Suppressor macrophage treated with lipopolysaccharide for 4 hours (primary cell): ENCODE measurements around the gene C17orf75.

Experiments
- DNase-seq: peaks from one replicate; pipeline ENCODE4 v3.0.0-alpha.2; 2020

C17orf75 gene

DNA sequence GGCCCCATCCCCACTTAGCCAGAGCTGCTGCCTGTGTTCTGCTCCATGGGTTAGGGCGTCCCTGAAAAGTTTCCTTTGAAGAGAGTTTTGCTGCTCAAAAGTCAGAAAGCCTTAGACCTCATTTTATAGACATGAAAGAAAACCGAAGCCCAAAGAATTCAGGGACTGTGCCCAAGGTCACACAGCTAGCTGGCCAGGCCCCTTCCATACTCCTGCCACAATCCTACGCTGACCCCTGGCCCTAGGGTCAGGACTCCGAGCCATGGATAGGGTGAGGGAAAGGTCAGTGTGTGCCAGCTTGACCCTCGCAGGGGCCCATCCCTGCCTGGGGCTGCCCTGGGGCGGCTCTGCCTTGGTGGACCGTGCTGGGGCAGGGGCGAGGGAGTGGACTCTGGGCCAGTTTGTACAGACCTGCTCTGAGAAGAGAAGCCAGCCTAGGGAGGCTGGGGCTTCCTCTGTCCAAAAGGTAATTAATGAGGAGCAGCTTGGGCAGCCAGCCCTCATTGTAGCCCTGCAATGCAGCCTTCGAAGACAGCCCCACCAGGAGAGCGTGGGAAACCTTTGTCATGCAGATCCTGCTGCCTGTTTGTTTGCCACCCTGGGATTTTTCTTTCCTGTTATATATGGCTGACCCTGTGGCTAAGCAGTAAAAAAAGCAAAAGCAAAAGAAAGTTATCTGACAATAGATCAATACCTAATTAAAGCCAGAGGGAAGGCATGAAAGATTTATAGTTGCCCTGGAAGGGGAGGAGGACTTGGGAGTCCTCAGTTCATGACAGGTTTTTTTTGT lies 38.9 kb downstream of the C17orf75 start:
- DNase-seq: no peak

DNA sequence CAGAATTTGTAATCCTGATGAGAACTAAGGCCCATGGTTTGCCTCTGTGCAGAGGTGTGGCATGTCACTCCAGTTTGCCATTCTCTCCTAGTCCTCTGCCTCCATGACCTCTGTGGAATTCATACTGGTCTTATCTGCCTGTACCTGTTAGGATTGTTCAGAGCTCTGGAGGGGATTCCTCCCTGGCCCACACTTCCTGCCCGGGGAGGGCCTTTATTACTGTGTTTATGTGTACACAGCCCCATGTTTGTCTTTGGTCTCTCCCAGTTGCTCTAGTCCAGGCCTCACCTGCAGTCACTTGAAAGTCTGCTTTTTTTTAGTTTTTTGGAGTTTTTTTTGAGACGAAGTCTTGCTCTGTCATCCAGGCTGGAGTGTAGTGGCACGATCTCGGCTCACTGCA lies 39.9 kb downstream of the C17orf75 start:
- DNase-seq: no peak

DNA sequence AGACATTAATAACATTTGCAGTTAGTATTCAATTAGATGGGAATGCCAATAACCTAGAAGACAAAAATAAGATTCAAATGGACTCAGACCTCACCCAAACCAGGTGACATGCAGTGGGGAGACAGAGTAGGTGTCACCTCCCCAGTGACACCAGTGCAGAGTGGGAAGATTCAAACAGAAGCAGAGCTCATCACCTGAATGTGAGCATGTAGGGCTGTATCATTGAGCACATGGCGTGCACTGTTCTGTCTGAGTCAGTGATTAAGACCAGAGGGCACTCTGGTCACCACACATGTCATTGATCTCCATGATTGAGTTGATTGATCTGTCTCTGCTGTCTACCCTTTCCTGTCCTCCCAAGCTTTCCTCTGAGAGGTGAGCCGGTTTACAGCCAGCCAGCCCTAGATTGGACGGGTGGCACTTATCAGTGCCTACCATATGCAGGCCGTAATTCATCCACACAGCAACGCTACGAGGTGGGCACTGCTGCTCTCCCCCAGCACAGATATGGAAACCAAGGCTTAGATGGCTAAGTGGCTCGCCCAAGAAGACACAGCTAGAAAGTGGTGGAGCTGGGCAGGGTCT lies 42.3 kb downstream of the C17orf75 start:
- DNase-seq: no peak

DNA sequence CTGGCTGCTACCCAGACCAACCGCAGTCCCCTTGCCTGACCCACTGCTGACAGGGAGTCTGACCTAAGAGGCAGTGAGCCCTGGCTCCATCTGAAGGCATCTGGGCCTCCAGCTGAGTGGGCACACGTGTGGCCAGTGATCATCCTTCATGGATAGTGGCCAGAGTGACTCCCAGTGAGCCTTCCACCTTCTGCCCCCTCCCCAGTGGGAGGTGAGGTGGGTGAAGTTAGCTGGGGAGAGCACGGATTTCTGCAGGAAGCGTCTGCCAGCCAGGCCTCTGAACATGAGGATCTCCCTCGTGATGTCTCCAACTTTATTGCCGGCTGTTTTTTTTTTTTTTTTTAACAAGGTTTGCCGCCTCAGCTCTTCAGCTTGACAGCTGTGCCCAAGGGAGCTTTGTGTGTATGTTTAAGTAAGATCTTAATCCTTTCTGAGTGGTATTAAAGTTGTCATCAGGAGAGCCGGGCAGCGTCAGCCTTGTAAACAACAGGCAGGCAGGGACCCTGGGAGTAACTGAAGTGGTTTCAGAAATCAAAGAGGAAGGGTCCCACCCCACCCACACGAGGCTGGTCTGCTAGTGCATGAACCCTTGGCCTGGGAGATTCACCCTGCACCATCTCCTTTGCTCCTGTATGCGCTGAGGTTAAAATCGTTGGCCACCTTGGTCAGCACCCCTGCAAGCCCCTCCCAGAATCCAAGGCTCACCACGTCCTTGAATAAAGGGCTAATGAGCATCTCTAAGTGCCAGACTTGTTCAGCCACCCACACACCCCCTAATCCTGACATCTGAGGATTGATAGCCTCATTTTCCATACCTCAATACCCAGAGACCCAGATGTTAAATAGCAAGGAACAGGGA lies 43.0 kb downstream of the C17orf75 start:
- DNase-seq: no peak

DNA sequence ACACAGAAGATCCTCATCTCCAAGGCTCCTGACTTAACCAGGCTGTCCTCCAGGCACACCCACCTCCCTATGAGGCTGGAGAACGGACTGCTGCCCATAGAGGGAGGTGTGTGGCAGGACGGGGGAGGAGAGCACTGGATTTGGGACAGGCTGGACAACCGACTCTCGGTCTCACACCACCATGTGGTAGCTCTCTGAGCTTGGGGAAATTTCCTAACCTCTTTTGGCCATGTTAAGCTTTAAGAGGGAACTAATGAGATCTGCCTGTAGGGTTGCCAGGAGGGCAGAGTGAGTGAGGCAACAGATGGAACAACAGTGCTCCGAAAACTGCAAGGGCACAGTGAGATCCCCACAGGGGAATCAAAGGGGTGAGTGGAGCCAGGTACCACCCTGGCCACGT lies 43.7 kb downstream of the C17orf75 start:
- DNase-seq: no peak

DNA sequence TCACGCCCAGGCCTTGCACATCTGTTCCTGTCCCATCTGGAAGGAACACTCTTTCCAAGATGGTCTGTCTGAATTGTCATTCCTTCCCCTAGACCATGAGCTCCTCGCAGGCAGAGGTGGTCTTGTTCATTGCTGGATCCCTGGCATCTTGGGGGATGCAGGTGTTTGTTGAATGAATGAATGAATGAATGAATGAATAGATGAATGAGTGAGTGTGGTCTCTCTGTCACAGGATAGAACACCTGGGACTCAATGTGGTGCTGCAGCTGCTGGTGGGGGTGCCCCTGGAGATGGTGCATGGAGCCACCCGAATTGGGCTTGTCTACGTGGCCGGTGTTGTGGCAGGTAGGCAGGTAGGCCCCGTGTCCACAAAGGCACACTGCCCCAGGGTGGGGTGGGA lies 44.1 kb downstream of the C17orf75 start:
- DNase-seq: no peak

DNA sequence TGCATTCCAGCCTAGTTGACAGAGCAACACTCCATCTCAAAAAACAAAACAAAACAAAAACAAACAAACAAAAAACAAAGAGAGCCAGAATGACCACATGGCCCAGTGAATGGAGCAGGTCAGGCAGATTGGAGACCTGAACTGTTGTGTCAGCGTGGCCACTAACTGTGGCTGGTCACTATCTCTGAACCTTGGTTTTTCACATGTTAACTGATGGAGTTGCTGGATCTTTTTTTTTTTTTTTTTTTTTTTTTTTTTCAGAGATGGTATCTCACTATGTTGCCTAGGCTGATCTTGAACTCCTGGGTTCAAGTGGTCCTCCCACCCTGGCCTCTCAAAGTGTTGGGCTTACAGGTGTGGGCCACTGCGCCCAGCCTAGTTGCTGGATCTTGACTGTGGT lies 44.5 kb downstream of the C17orf75 start:
- no peak for DNase-seq

DNA sequence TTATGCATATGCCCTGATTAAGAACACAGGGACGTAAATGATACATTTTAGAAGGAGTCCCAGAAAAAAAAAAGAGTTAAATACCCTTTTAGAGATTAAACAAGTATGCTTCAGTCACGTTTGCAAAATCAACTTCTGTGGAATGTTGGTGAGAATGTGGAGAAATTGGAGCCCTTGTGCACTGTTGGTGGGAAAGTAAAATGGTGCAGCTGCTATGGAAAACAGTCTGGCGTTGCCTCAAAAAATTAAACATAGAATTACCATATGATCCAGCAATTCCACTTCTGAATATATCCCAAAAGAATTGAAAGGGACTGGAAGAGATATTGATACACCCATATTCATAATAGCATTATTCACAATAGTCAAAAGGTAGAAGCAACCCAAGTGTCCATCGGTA lies 49.9 kb downstream of the C17orf75 start:
- no peak for DNase-seq

DNA sequence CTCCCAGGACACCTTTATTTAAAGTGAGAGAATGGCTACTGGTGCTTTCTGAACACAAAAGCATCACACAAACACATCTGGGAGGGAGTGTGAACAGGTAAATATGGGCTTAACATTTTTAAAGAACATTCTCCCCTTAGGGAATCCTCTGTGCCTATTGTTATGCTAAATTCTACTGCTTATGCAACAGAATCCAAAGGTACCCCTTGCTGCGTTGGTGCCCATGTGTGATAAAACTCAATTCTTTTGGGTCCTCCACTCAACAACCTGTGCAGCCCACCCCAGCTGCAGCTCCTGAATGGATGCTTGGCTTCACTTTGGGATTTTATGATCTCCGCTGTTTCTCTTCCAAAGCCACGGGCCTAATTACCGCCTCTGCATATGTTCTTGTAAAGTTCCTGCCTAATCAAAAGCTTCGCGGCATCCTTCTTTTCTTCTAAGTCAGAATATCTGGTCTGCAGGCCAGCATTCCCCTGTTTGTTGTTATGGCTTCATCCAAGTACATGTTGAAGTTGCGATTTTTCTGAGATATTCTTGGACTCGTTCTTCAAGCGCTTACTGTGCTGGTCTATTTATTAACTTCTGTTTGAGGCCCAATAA lies 52.4 kb downstream of the C17orf75 start:
- no peak for DNase-seq

DNA sequence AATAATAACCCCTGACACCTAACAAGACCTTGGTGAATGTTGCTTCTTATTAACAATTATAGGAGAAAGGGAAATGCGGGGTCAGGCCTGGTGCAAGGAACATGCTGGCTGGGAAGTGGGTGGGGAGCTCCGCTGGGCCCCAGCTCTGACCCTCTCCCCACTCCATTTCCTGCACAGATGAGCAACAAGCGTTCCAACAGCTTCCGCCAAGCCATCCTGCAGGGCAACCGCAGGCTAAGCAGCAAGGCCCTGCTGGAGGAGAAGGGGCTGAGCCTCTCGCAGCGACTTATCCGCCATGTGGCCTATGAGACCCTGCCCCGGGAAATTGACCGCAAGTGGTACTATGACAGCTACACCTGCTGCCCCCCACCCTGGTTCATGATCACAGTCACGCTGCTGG lies 53.4 kb downstream of the C17orf75 start:
- DNase-seq: no peak

DNA sequence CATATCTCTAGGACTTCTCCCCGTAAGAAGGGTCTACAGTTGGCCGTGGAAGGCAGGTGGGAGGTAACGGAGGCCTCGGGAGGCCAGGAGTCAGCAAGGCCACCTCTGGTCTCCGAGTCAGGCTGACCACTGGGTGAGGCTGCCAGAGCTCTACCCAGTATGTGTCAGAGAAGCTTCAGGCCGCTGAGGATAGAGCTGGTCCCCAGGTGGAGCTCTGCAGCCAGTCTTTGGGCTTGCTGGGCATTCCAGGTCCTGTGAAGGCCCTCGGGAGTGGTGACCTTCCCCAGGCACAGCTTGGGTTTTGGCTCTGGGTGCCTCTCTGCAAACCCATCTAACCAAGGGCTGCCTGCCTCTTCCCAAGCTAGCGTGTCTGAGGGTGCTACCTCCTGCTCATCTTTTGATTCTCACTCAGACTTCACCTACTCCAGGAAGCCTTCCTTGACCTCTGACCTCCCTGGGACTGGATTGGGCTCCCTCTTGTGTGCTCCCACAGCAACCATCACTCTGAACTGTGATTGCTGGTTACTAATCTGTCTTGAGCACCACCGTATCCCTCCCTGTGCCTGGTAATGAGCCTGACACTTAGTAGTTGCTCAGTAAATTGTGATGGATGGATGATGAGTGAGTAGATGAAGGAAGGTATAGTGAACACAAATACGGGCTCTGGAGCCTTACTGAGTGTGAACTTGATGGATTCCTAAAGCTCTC lies 54.0 kb downstream of the C17orf75 start:
- no peak for DNase-seq

DNA sequence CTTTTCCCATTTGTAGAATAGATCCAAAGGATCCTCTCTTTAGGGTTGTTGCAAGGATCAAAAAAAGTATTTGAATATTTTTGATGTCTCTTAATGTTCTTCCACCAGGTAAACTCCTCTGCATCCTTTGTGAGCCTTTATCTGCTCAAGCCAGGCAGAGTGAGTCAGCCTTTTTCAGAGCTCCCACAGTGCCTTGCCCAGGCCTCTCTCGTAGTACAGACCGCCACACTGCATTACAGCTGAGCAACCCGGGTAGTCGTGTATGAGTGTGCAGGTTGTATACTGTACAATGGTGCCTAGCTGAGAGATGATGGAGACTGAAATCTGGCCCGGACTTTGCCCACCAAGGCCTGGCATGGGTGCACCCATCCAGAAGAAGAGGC lies 55.5 kb downstream of the C17orf75 start:
- no peak for DNase-seq

DNA sequence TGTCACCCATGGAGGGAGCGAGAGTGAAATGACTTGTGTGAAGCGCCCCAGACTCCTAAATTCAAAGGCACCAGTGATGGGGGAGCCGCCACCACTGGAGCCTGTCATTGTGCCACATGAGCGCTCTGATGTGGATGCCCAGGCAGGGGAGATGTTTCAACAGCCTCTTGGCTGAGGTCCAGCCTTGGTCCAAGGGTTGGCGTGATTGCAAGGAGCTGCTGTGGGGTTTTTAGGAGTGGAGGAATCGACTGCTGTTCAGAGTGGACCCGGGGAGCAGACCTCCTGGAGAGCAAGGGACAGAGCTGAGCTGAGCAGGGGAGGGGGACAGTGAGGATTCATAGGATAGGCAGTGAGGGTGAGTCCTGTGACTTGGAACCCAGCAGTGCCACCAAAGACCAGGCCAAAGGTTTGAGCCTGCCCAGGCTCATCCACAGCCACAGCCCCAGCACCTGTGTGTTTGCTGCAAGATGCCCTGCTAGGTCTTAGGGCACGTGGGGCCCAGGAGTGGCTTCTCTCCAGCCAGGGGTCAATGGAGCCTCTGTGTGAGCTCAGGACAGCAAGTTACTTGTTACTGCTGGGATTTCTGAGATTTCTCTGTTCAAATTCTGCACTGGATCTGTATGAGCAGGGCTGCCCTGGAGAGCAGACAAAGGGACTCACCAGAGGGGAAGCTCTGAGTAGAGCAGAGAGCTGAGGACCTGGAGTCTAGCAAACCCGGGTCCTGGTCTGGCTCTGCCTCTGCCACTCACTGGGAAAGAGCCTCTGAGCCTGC lies 56.0 kb downstream of the C17orf75 start:
- no peak for DNase-seq

DNA sequence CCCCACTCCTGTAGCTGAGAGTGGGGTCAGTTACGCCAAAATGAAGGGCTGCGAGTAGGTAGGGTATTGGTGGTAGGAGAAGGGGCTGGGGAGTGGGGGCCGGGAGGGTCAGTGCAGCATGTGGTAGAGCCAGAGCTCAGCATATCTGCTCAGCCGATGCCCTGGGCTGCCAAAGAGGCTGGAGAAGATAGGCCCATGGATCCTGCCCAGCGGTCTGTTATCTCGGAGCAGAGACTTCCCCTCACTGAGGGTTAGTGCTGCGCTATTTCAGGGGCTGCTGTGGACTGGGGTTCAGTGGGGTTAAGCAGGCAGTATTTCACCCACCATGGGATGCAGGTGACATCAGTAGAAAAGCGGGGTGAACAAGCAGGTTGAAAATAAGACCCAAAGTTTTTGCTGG lies 56.7 kb downstream of the C17orf75 start:
- no peak for DNase-seq

DNA sequence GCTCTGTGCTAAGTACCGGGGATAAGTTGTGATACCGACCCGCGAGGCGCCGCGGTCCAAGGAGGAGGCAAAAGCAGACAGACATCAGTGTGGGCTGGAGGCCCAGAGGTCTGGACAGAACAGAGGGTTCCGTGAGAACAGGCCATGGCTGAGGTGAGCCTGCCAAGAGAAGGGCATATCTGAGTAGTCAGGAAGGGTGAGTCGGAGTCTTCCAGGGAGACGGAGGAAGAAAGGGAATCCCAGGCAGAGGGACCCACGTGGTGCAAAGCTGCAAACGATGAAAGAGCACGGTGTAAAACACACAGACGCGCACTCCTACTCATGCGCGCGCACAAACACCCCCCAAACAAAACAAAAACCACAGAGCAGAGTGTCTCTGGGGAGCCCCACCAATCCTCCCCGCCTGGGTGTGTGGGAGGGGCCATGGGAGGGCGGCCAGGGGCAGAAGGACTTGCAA lies 58.2 kb downstream of the C17orf75 start:
- no peak for DNase-seq

DNA sequence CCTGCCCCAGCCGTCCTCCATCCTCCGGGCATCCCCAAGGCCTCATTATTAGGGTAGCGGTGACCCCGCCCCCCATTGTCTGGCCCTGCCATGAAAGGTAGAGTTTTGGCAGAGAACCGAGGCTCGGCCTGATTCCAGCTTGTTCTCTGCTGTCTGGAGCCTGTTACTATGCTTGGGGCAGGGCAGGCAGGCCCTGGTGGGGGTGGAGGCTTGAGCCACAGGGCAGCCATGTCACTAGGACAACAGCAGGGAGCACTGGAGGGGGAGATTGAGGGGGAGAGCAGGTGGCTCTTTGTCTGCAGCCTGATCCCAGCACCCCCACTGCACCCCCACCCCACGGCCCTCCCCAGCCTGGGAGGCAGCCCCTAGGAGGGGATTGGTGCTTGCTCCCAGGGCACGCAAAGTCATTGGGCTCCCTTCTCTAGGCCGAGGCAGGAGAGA lies 60.9 kb downstream of the C17orf75 start:
- no peak for DNase-seq

DNA sequence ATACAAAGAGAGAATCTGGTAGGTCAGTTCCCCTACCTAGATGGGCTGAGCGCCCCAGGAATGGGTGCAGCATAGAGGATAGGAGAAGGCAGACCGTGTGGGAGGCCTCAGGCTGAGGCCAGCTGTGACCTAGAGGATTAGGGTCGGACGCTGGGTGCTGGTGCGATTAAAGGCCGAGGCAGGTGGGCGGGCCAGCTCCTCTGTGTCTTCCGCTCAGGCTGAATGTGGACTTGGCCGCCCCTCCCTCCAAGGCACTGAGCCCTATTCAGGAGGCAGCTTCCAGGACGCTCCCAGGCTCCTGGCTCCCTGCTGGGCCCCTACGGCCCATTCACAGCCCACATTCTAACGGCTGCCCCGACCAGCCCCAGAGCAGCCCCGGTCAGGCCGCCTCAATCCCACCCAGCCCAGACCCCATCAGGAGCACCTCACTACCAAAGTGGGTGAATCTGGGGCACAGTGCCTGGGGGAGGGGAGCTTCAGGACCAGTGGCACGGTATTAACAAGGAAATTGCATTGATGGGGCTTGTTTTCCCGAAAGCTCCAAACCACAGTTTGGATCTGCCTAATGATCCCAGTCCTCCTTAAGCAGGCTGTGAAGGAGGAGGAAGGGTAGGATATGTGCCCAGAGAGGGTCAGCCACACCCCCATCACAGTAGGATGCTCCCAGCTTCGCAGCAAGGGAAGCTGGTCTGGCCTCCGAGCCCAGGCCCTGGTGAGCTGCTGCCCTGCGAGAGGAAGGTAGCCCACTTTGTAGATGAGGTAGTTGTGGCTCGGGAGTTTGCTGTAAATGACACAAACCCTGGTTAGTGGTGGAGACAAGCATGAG lies 61.9 kb downstream of the C17orf75 start:
- DNase-seq: no peak

DNA sequence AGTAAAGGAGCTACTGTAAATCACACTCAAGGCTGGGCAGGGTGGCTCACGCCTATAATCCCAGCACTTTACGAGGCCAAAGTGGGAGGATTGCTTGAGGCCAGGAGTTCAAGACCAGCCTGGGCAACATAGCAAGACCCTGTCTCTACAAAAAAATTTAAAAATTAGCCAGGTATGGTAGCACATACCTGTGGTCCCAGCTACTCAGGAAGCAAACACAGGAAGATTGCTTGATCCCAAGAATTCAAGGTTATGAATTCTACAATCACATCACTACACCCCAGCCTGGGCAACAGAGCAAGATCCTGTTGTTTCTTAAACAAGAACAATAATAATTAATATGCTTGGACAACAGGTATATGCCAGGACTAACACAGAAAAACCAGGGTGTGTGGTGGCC lies 63.2 kb downstream of the C17orf75 start:
- no peak for DNase-seq
